ENCODE measurements around the gene PFN4. TPM values are rescaled to one million over a fixed set of nuclear protein-coding genes. Genes with fewer than 3 reads are reported as not detected.

PFN4 gene
- polyA plus RNA-seq, 1 donor from 2014 or later: not detected

- Histone ChIP-seq H3K4me2 (ENCODE audit: low read length) (no peak overlapping the region), H3K36me3 (ENCODE audit: insufficient read depth, low read length) (no peaks in the 10 kb centered on the region), H4K20me1 (ENCODE audit: insufficient read depth) (no peaks in the 10 kb centered on the region), H3K27ac (ENCODE audit: low read length) (no peak overlapping the region), H3K9me3 (ENCODE audit: low read length) (no peaks in the 10 kb centered on the region), H3F3A (ENCODE audit: insufficient read depth, low read length, poor library complexity, severe bottlenecking) (no peaks in the 10 kb centered on the region), H3K9me2 (ENCODE audit: insufficient read depth, low read length) (no peaks in the 10 kb centered on the region), H3K4me3 (ENCODE audit: low read length) (peak overlapping the region; percentile 56), H3K27me3 (ENCODE audit: insufficient read depth, low read depth, low read length) (no peaks in the 10 kb centered on the region), H2AFZ (ENCODE audit: low read depth, low read length) (no peak overlapping the region), H3K9ac (ENCODE audit: low read length) (no peak overlapping the region), H3K79me2 (replicated peaks; ENCODE audit: insufficient read depth, low read length) (no peaks in the 10 kb centered on the region)
- TF ChIP-seq EP300 (conservative IDR thresholded peaks at IDR 0.05; ENCODE audit: poor library complexity, severe bottlenecking) (no peak), POLR2AphosphoS5 (IDR thresholded peaks at IDR 0.05) (no peak), SMC3 (conservative IDR thresholded peaks at IDR 0.05; ENCODE audit: poor library complexity) (no peak), MXI1 (conservative IDR thresholded peaks at IDR 0.05; ENCODE audit: poor library complexity, severe bottlenecking) (no peak), REST (IDR thresholded peaks at IDR 0.05; ENCODE audit: borderline replicate concordance) (no peak), RAD21 (conservative IDR thresholded peaks at IDR 0.05) (no peak), CTCF (IDR thresholded peaks at IDR 0.05; ENCODE audit: poor library complexity, severe bottlenecking) (no peak), TAF1 (IDR thresholded peaks at IDR 0.05; ENCODE audit: low read depth) (no peak), EZH2 (IDR thresholded peaks at IDR 0.05; ENCODE audit: borderline replicate concordance, insufficient read depth, low read length, poor library complexity, severe bottlenecking) (no peak)
Measured at GRCh38 chr2:24082787-24083566, 40.2 kb downstream of the PFN4 start.

- H3K4me2 ChIP-seq (ENCODE audit: low read length): no peak overlapping the region
- H3K27me3 ChIP-seq (ENCODE audit: insufficient read depth, low read depth, low read length): no peaks in the 10 kb centered on the region
- no peak overlapping the region for H2AFZ ChIP-seq (ENCODE audit: low read depth, low read length)
- no peak for TF ChIP-seq SMC3 (conservative IDR thresholded peaks at IDR 0.05; ENCODE audit: poor library complexity)
- TF ChIP-seq CTCF (IDR thresholded peaks at IDR 0.05; ENCODE audit: poor library complexity, severe bottlenecking): no peak
- TF ChIP-seq POLR2AphosphoS5 (IDR thresholded peaks at IDR 0.05): no peak
- TF ChIP-seq TAF1 (IDR thresholded peaks at IDR 0.05; ENCODE audit: low read depth): no peak
- no peaks in the 10 kb centered on the region for H3F3A ChIP-seq (ENCODE audit: insufficient read depth, low read length, poor library complexity, severe bottlenecking)
- no peaks in the 10 kb centered on the region for H4K20me1 ChIP-seq (ENCODE audit: insufficient read depth)
- no peaks in the 10 kb centered on the region for H3K9me2 ChIP-seq (ENCODE audit: insufficient read depth, low read length)
- H3K79me2 ChIP-seq (replicated peaks; ENCODE audit: insufficient read depth, low read length): peaks cover 3% of the 10 kb centered on the region
- H3K9me3 ChIP-seq (ENCODE audit: low read length): no peaks in the 10 kb centered on the region
- H3K27ac ChIP-seq (ENCODE audit: low read length): no peak overlapping the region
- no peak overlapping the region for H3K4me3 ChIP-seq (ENCODE audit: low read length)
- no peaks in the 10 kb centered on the region for H3K36me3 ChIP-seq (ENCODE audit: insufficient read depth, low read length)
- H3K9ac ChIP-seq (ENCODE audit: low read length): no peak overlapping the region
Measured at GRCh38 chr2:24080701-24081100, 42.4 kb downstream of the PFN4 start.

All from neural cell (in vitro differentiated cells).